GM12874 (cell line): Measurements from ENCODE around the gene TXNDC15.

Source experiments
- CTCF ChIP-seq: IDR thresholded peaks from 2 replicates; pipeline ENCODE4 v1.5.1; 2011; ENCODE audit warnings: low read depth, mild to moderate bottlenecking, control low read depth, low read length, moderate library complexity; ENCODE audit not compliant: insufficient read depth

The TXNDC15 gene

DNA sequence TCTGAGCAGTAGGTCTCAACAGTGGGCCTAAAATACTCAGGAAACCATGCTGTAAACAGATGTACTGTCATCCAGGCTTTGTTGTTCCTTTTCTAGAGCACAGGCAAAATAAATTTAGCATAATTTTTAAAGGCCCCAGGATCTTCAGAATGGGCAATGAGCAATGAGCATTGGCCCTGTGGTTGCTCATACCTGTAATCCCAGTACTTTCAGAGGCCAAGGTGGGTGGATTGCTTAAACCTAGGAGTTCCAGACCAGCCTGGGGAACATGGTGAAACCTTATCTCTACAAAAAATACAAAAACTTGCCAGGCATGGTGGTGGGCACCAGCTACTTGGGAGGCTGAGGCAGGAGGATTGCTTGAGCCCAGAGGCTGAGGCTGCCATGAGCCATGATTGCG is 17.3 kb downstream of the TXNDC15 start:
- no peak for TF ChIP-seq CTCF

GRCh38 chr5:134892282-134892681 is 18.1 kb downstream of the TXNDC15 start:
- TF ChIP-seq CTCF = no peak

- TF ChIP-seq CTCF = no peak
Measured at GRCh38 chr5:134892926-134893325, 18.8 kb downstream of the TXNDC15 start.

GRCh38 chr5:134893748-134894505 is 19.8 kb downstream of the TXNDC15 start:
- TF ChIP-seq CTCF = no peak

- TF ChIP-seq CTCF = no peak
Measured at GRCh38 chr5:134902071-134902801, 28.1 kb downstream of the TXNDC15 start.

GRCh38 chr5:134904610-134905245 is 30.6 kb downstream of the TXNDC15 start, which contains the start of gene PCBD2:
Gene PCBD2, plus strand, starts transcription at chr5:134905131. Its CDS starts 9 bp downstream, at chr5:134905140.
- peak; percentile 99 for TF ChIP-seq CTCF
